ENCODE results near the gene PNLIPRP2. TPM values are rescaled to one million over a fixed set of nuclear protein-coding genes. Genes with fewer than 3 reads are reported as not detected.

The PNLIPRP2 gene
- total RNA-seq, 1 experiment from 2014 or later, result 0.24 TPM

DNA sequence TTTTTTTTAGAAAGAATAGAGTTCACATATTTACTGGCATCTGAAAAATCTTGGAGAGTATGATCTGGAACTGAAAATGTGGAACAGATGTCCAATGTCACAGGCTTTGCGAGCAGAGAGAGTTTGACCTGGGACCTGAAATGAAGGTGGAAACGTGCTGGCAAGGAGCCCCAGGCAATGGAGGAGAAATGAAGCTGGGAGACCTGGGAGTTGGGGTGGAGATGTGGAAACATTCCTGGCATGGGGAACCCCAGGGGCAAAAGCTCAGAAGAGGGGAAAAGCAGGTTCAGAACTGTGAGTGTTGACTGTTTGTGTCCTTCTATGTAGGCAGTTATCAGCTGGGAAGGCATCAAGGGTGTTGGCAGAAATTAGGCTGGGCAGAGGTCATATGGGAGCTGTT is 7.3 kb upstream of the PNLIPRP2 start:
- no peaks in the 10 kb centered on the region for H3K9me3 ChIP-seq (ENCODE audit: control insufficient read depth, low read depth, low read length)
- no peak overlapping the region for H3K14ac ChIP-seq (ENCODE audit: insufficient read depth, low read length)
- H3K23me2 ChIP-seq (ENCODE audit: insufficient read length, low read depth, low read length, poor library complexity, severe bottlenecking), result no peaks in the 10 kb centered on the region
- H2BK15ac ChIP-seq (ENCODE audit: low read depth, low read length), result no peak overlapping the region
- Mint-ChIP-seq H3K27me3 (ENCODE audit: low read depth) (peaks cover 20% of the 10 kb centered on the region), H3K9me3 (peaks cover 9 to 13% of the 10 kb centered on the region in 2 experiments; a peak in 3 of 5 replicates), H3K4me1 (peaks cover 13 to 18% of the 10 kb centered on the region in 2 experiments), H3K36me3 (ENCODE audit: insufficient read depth in 1 of 3, low read depth in 3 of 3) (peaks cover 0 to 4% (median 4%) of the 10 kb centered on the region in 3 experiments; a peak in 2 of 7 replicates), H3K27ac (no peak overlapping the region; a peak in 1 of 7 replicates), H3K4me3 (no peak overlapping the region)
- no peak overlapping the region for H2BK12ac ChIP-seq (ENCODE audit: insufficient read length, low read depth, low read length)
- H4K20me1 ChIP-seq (ENCODE audit: control insufficient read depth, insufficient read depth, insufficient read length), result no peaks in the 10 kb centered on the region
- TF ChIP-seq, protein P1, sequence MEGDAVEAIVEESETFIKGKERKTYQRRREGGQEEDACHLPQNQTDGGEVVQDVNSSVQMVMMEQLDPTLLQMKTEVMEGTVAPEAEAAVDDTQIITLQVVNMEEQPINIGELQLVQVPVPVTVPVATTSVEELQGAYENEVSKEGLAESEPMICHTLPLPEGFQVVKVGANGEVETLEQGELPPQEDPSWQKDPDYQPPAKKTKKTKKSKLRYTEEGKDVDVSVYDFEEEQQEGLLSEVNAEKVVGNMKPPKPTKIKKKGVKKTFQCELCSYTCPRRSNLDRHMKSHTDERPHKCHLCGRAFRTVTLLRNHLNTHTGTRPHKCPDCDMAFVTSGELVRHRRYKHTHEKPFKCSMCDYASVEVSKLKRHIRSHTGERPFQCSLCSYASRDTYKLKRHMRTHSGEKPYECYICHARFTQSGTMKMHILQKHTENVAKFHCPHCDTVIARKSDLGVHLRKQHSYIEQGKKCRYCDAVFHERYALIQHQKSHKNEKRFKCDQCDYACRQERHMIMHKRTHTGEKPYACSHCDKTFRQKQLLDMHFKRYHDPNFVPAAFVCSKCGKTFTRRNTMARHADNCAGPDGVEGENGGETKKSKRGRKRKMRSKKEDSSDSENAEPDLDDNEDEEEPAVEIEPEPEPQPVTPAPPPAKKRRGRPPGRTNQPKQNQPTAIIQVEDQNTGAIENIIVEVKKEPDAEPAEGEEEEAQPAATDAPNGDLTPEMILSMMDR (conservative IDR thresholded peaks at IDR 0.05), result no peak
- H3T11ph ChIP-seq (ENCODE audit: low read length), result no peak overlapping the region
- no peak overlapping the region for H3K4ac ChIP-seq (ENCODE audit: low read depth, low read length)
- H3K18ac ChIP-seq (ENCODE audit: insufficient read length, low read depth, low read length), result no peak overlapping the region
- no peak overlapping the region for H3K4me2 ChIP-seq (ENCODE audit: insufficient read depth, insufficient read length, low read length)
- H3K4me1 ChIP-seq (ENCODE audit: insufficient read depth, low read length), result no peaks in the 10 kb centered on the region
- no peak overlapping the region for H2AK5ac ChIP-seq (ENCODE audit: insufficient read length, low read length)
- no peaks in the 10 kb centered on the region for H3K79me2 ChIP-seq (ENCODE audit: insufficient read depth, low read length)
- no CpG with 5 or more reads among the region's 2 CpGs for WGBS (ENCODE audit: extremely low coverage, insufficient read length, low lambda C conversion rate)
- no peak overlapping the region for H2BK20ac ChIP-seq (ENCODE audit: low read depth, low read length, poor library complexity, severe bottlenecking)
- no peak overlapping the region for H3K56ac ChIP-seq (ENCODE audit: insufficient read length, low read depth, low read length)
- no peak for DNase-seq
- H3K23ac ChIP-seq (ENCODE audit: insufficient read length, low read depth, low read length), result no peak overlapping the region
- no peak overlapping the region for H3K9ac ChIP-seq (ENCODE audit: extremely low read depth, insufficient read length, low read length)
- no peak overlapping the region for H3K27ac ChIP-seq (ENCODE audit: insufficient read length, low read depth, low read length)
- H4K91ac ChIP-seq (ENCODE audit: insufficient read length, low read depth, low read length), result no peak overlapping the region
- no peak overlapping the region for H4K5ac ChIP-seq (ENCODE audit: insufficient read length, low read depth, low read length)
- no peaks in the 10 kb centered on the region; the same call in 1 of the 2 replicates for H3K27me3 ChIP-seq (ENCODE audit: insufficient read depth, low read length)
- no peak overlapping the region for H2BK120ac ChIP-seq (ENCODE audit: low read depth, low read length, poor library complexity, severe bottlenecking)
- no peak overlapping the region for H4K8ac ChIP-seq (replicated peaks; ENCODE audit: insufficient read length, low read depth, low read length)
- H3K79me1 ChIP-seq (ENCODE audit: insufficient read depth, low read depth, low read length, poor library complexity, severe bottlenecking), result no peaks in the 10 kb centered on the region
- no peak overlapping the region for H2BK5ac ChIP-seq (ENCODE audit: insufficient read length, low read length)
- H2AFZ ChIP-seq (ENCODE audit: low read length), result no peak overlapping the region
